Choroid plexus epithelial cell (primary cell): ENCODE data around the gene A2M.
A peak's percentile ranks its signal among the peaks of the same experiment; 100 is the strongest.

ENCODE experiments used
- DNase-seq: peaks from one replicate; pipeline ENCODE4 v3.0.0-alpha.2; 2010; ENCODE audit warnings: low read depth
- H3K4me3 ChIP-seq: 2 replicates; pipeline ENCODE4 v1.5.1; 2011; ENCODE audit warnings: low read depth, mild to moderate bottlenecking, control low read depth, low read length, moderate library complexity
- TF ChIP-seq, protein P1 (sequence below): conservative IDR thresholded peaks from 2 replicates; pipeline ENCODE4 v1.5.1; 2011; ENCODE audit warnings: low read depth, mild to moderate bottlenecking, control low read depth, inconsistent platforms, low read length, moderate library complexity

A2M gene

DNA sequence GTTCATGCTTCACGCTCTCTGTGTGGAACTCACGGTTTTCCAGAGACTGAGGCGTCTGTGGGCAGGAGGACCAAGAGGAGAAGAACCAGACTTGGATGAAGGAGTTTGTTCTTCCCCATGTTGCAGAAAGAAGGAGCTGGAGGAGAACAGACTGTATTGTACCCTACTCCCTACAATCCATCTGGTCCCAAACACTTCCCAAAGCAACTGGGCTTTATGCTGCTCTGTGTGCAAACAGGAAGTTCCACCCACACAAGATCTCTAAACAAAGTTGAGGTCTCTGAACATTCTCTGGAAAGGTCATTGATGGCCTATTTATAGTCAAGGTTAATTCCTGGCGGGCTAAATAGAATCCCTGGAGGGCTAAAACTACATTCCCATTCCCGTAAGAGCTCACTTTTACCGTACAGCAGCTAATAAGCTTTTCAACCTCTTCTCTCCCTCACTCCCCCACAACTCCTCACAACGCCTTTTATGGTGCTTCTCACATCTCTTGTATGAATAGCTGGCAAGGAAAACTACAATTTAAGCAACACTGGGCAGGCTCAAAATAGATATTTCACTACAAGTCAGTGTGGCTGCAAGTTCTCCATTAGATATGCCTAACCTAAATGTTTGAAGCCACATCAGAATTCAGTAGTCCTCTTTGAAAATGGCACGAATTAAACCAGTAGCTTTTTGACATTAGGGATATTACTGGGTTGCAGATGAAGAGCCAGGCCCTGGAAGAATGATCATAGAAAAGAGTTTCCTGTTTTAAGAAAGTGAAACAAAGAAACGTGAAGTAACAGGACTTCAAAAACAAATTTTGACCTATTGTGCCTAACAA, at the start of gene A2M:
Gene A2M, minus strand, starts transcription at position 189 of the 829 bp plus-strand sequence. Its CDS starts 70 bp downstream, at position 119.
- peak; percentile 45 for DNase-seq
- TF ChIP-seq, protein P1, sequence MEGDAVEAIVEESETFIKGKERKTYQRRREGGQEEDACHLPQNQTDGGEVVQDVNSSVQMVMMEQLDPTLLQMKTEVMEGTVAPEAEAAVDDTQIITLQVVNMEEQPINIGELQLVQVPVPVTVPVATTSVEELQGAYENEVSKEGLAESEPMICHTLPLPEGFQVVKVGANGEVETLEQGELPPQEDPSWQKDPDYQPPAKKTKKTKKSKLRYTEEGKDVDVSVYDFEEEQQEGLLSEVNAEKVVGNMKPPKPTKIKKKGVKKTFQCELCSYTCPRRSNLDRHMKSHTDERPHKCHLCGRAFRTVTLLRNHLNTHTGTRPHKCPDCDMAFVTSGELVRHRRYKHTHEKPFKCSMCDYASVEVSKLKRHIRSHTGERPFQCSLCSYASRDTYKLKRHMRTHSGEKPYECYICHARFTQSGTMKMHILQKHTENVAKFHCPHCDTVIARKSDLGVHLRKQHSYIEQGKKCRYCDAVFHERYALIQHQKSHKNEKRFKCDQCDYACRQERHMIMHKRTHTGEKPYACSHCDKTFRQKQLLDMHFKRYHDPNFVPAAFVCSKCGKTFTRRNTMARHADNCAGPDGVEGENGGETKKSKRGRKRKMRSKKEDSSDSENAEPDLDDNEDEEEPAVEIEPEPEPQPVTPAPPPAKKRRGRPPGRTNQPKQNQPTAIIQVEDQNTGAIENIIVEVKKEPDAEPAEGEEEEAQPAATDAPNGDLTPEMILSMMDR, result no peak
- H3K4me3 ChIP-seq, result peak within 1 kb of the TSS; percentile 12

DNA sequence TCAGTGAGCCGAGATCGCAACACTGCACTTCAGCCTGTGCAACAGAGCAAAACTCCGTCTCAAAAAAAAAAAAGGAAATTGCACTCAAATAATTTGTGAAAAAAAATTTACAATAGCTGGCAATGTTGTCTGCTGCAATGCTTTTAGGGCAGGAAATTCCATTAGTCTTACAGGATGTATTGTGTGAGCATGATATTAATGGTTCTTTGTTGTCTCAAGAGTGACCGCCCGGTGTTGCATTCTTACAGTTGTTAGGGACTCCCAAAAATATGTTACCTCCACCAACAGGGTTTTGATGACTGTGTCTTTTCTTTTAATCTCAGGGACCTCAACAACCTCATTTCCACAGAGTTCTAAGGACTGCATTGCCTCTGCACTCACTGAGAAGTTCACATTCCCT, 47.7 kb upstream of the A2M start:
- no peak for DNase-seq
- H3K4me3 ChIP-seq, result no peak overlapping the region
- TF ChIP-seq, protein P1, result no peak

DNA sequence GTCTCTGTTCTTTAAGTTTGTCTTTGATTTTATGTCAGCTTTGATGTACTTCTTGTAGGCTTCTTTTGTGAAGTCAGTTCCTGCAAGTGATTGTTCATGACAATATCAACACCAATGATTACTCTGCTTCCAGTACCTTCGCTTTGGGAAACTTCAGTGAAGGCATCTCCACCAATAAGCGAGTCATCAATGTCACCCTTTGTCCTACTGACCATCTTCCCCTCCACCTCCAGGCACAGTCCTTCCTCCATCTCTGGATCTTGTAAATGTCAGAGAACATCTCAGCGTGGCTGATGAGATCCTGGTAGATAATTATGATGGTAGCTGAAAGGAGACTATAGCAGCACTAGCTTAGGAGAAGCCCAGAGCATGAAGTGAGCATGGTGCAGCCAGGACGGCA, 40.4 kb upstream of the A2M start:
- TF ChIP-seq, protein P1, result no peak
- H3K4me3 ChIP-seq, result no peak overlapping the region
- DNase-seq, result no peak

DNA sequence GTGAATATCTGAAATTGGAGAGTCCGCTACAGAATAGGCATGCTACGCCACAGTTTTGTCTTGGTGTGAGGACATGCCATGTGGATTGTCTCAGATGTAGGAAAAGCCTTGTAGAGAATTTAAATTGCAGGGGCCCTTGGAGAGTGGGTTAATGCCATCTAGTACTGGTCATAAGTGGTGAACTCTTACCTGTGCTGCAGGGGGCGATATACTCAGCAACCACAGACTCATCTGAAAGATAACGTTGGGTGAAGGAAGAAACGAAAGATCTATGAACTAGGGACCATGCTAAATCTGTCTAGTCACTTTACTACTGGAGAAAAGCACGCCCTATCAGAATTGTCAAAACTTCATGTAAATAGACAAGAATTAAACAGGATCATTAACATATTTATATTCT, 33.7 kb upstream of the A2M start:
- no peak overlapping the region for H3K4me3 ChIP-seq
- DNase-seq, result no peak
- TF ChIP-seq, protein P1, result no peak

DNA sequence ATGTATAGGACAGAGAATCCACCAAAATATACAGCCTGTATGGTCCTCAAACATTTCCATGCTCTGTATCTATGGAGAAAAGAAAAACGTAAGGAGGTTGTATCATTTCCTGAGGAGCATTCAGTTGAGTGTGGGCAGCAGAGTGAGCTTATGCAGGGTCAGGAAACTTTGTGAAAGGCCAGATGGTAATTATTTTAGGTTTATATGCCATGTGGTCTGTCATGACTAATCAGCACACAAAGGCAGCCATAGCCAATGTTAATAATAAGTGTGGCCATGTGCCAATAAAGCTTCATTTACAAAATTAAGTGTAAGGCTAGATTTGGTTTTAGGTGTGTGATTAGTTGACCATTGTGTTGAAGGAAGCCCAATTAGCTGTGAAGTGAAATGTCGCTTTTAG, 33.2 kb upstream of the A2M start:
- DNase-seq, result no peak
- TF ChIP-seq, protein P1, result no peak

DNA sequence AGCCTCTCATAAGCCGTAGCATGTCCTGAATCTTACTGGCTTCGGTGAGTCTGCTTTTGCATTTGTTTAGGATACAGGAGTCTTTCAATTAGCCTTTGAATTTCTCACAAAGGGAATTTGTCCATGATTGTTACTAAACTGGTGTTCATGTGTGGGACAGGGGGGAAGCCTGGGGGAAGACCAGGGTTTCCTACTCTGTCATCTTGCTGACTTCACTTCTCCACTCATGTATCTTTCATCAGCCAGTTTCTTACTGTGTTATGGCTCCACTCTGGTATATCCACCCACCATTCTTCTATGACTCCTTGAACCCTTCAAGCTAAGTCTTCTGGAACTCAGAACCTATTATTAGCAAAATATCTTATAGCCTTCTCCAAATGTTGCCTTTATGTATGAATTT, 31.7 kb upstream of the A2M start:
- H3K4me3 ChIP-seq, result no peak overlapping the region
- no peak for DNase-seq
- TF ChIP-seq, protein P1, result no peak

More for the DNA sequence above, 33.2 kb upstream of the A2M start:
- H3K4me3 ChIP-seq, result no peak overlapping the region

DNA sequence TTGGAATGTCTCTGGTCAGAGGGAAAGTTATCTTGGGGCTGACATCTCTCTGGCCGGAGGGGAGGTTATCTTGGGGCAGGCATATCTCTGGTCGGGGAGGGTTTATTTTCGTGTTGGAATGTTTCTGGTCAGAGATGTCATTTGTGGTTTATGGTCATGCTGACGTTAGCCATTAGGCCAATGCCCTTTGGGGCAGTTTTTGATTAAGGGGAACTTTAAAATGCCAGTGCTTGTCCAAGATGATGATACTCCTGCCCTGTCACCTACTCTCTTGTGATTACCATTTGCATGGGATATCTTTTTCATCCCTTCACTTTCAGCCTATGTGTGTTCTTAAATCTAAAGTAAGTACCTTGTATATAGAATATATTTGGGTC, 29.0 kb upstream of the A2M start:
- TF ChIP-seq, protein P1, result no peak
- no peak for DNase-seq
- H3K4me3 ChIP-seq, result no peak overlapping the region
